Activated effector memory CD4-positive, alpha-beta T cell treated with anti-CD3 and anti-CD28 coated beads, Interleukin-2, amount 50 U/mL, for 16 hours (primary cell): ENCODE data around the gene ZFP36L2.
"Not testable (repeated sequence)": the region's sequence is repeated elsewhere in the genome, so short reads cannot be mapped to it uniquely, and the experiment has no call there.

Experiments used
- DNase-seq: peaks from one replicate; pipeline ENCODE4 v3.0.0-alpha.2; 2020

The ZFP36L2 gene

GRCh38 chr2:43206602-43207001 is 19.8 kb downstream of the ZFP36L2 start:
- DNase-seq = no peak

GRCh38 chr2:43203373-43203772 is 23.0 kb downstream of the ZFP36L2 start:
- no peak for DNase-seq

- DNase-seq = no peak
Measured at GRCh38 chr2:43202289-43202688, 24.1 kb downstream of the ZFP36L2 start.

- DNase-seq = no peak
Measured at GRCh38 chr2:43201497-43201896, 24.9 kb downstream of the ZFP36L2 start.

GRCh38 chr2:43201016-43201415 is 25.4 kb downstream of the ZFP36L2 start:
- no peak for DNase-seq

- DNase-seq = no peak
Measured at GRCh38 chr2:43199492-43200488, 26.6 kb downstream of the ZFP36L2 start.

- no peak for DNase-seq
Measured at GRCh38 chr2:43198263-43198662, 28.1 kb downstream of the ZFP36L2 start.

- DNase-seq = no peak
Measured at GRCh38 chr2:43197588-43197896, 28.9 kb downstream of the ZFP36L2 start.

GRCh38 chr2:43196768-43197587 is 29.4 kb downstream of the ZFP36L2 start:
- no peak for DNase-seq

GRCh38 chr2:43194121-43194869 is 32.1 kb downstream of the ZFP36L2 start:
- no peak for DNase-seq

GRCh38 chr2:43193652-43194120 is 32.7 kb downstream of the ZFP36L2 start:
- no peak for DNase-seq

GRCh38 chr2:43192744-43193651 is 33.4 kb downstream of the ZFP36L2 start:
- no peak for DNase-seq

GRCh38 chr2:43191947-43192516 is 34.4 kb downstream of the ZFP36L2 start:
- DNase-seq = no peak

- no peak for DNase-seq
Measured at GRCh38 chr2:43190311-43191052, 35.9 kb downstream of the ZFP36L2 start.

GRCh38 chr2:43189861-43190260 is 36.5 kb downstream of the ZFP36L2 start:
- DNase-seq = not testable (repeated sequence)

- DNase-seq = no peak
Measured at GRCh38 chr2:43188561-43189386, 37.6 kb downstream of the ZFP36L2 start.

GRCh38 chr2:43186679-43187374 is 39.6 kb downstream of the ZFP36L2 start:
- no peak for DNase-seq

- no peak for DNase-seq
Measured at GRCh38 chr2:43186321-43186678, 40.1 kb downstream of the ZFP36L2 start.

GRCh38 chr2:43185146-43185545 is 41.3 kb downstream of the ZFP36L2 start:
- DNase-seq = no peak
